GM15510 (cell line): ENCODE data around the gene TXLNB.

Experiments used
- POLR2A ChIP-seq: IDR thresholded peaks from 3 replicates; pipeline ENCODE4 v1.6.1; 2011; ENCODE audit warnings: borderline replicate concordance; ENCODE audit not compliant: insufficient read length; ENCODE audit errors: extremely low read depth

TXLNB gene

GRCh38 chr6:139239064-139239463 is 52.7 kb downstream of the TXLNB start:
- no peak for TF ChIP-seq POLR2A

GRCh38 chr6:139236105-139236504 is 55.7 kb downstream of the TXLNB start:
- no peak for TF ChIP-seq POLR2A

- TF ChIP-seq POLR2A: no peak
Observed at GRCh38 chr6:139235661-139236060, 56.1 kb downstream of the TXLNB start.

GRCh38 chr6:139231206-139231605 is 60.6 kb downstream of the TXLNB start:
- no peak for TF ChIP-seq POLR2A

GRCh38 chr6:139230391-139230840 is 61.4 kb downstream of the TXLNB start:
- no peak for TF ChIP-seq POLR2A

GRCh38 chr6:139219746-139220145 is 72.1 kb downstream of the TXLNB start:
- no peak for TF ChIP-seq POLR2A

- TF ChIP-seq POLR2A: no peak
Observed at GRCh38 chr6:139219271-139219729, 72.5 kb downstream of the TXLNB start.

GRCh38 chr6:139205843-139206242 is 86.0 kb downstream of the TXLNB start:
- TF ChIP-seq POLR2A: no peak

- TF ChIP-seq POLR2A: no peak
Observed at GRCh38 chr6:139204978-139205377, 86.8 kb downstream of the TXLNB start.

GRCh38 chr6:139201378-139201777 is 90.4 kb downstream of the TXLNB start:
- no peak for TF ChIP-seq POLR2A

- TF ChIP-seq POLR2A: no peak
Observed at GRCh38 chr6:139198529-139199288, 93.1 kb downstream of the TXLNB start.

- no peak for TF ChIP-seq POLR2A
Observed at GRCh38 chr6:139194740-139195139, 97.1 kb downstream of the TXLNB start.
